HUDEP-2 (cell line): ENCODE measurements around the gene CAMTA2.
A peak's percentile ranks its signal among the peaks of the same experiment; 100 is the strongest.

Experiments used
- DNase-seq, 76 experiments: peaks; one replicate each; lab custom pipeline; 2025; ENCODE audit not compliant: unreplicated experiment in 76 of 76; lab: John Stamatoyannopoulos, UW

The CAMTA2 gene

DNA sequence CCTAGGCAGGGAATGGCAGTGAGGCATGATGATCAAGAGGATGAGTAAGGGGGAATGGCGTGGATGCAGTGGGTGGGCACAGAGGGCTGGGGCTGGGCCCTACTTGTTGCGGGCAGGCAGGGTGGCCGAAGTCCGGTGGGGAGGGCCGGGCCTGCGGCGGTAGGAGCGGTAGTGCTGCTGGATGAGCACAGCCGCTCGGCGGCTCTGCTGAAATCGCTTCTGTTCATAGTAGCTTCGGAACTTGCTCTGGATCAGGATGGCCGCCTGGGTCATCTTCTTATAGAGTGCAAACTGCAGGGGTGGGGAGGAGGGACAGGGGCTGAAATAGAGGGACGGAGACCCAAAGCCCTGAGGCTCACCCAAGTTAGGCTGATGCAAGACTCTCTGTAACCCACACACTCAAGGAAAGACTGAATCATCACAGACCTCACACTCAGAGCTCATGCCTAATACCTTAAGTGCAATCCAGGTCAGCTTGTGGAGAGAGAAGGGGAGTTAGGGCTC lies 18.4 kb downstream of the CAMTA2 start:
- peak in 5 of 76 experiments; percentile 3 to 32 (median 6) for DNase-seq

DNA sequence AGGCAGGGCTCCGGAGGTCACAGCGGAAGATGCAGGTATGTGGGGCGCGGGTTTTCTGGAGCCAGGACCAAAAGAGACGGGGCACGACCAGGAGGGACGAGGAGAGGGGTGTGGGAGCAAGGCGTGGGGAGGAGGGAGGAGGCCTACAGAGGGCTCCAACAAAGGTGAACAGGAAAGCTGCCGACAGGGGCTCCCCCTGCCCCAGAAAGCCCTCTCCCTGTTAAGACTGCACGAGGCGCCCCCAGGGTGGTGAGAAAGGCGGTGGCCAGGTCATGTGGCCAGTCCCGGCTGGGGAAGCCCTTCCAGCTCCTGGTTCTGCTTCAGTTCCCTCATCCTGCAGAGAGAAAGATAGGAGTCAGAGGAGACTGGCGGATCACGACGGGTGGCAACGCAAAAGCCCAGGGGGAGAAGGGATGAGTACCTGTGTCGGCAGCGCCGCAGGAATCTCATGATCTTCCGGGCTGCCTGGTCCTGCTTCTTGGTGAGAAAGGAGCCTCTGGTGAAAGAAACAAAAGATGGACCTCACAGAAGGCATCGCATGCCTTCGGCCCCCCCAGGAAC lies 18.9 kb downstream of the CAMTA2 start:
- peak in 2 of 76 experiments; percentile 18 to 49 for DNase-seq

DNA sequence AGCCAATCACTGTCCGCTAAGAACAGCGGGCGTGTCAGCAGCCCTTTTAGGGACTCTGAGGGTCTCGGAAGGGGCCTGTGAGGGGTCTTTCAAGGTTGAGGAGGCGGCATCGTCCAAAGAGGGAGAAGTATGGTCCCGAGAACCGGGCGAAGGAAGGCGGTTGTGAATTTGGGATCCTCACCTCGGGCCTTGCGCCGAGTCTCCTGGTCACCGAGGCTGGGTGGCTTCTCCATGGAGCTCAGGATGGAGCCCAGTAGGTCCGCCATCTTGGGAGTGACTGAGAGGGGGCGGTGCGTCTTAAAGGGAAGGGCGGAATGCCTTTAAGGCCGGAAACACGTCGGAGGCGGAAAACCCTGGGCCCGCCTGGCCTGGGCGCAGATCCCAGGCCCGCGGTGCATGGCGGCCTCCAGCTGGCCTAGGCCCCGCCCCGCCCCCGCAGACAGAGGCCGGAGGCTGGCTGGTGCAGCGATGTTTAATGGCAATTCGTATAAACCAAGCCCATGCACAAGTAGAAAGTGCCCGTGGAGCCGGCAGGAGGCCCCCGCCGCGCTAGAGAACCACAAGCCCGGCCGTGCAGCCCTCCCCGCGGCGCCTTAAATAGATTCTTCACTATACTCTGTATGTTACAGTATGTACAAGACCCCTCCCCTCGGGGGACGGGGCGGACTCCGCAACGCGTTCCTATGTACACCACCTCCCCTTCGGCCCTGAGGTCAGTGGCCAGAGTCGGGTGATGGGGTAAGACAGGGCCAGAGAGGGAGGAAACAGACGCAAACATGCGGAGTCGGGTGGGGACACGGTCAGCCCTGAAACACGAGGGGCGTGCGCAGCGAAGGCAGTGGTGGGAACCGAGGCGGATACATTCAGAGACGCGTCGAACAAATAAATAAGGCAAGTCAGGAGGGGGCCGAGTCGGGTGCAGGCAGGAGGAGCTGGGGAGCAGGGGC lies 19.7 kb downstream of the CAMTA2 start, which contains the start of gene SPAG7:
Gene SPAG7, minus strand, starts transcription at position 279 of the 947 bp plus-strand sequence. Its CDS starts 13 bp downstream, at position 266.
- DNase-seq = peak in 75 of 76 experiments; percentile 52 to 98 (median 89)

DNA sequence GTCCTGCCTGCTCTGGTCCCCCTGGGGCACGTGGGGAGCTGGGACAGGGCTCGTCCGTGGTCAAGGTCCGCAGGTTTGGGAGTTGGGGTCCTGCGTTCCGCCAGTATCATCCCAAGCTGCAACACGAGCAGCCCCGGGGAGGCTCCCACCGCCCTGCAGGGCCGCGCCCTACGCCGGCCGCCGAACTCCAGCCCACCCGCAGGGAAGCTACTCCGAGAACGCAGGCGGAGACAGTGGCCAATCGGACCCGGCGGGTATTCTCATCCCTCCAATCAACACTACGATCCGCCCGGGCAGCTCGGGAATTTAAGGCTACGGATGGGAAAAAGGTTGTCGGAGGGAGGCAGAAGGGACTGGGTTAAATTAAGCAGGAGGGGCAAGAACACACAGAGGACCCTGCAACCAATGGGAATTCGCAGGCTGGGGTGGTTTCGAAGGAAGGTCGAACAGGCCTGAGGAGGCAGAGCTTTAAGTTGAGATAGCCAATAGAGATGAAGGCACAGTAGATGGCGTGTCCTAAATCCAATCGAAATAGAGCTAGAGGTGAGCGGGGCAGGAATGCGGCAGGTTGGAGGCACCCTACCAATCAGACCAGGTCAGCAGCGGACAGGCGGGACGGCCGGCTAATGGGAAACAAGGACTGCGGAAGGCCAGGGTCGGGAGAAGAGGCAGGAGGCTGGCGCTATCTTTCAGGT lies 20.5 kb downstream of the CAMTA2 start:
- peak in 75 of 76 experiments; percentile 74 to 99 (median 97) for DNase-seq

DNA sequence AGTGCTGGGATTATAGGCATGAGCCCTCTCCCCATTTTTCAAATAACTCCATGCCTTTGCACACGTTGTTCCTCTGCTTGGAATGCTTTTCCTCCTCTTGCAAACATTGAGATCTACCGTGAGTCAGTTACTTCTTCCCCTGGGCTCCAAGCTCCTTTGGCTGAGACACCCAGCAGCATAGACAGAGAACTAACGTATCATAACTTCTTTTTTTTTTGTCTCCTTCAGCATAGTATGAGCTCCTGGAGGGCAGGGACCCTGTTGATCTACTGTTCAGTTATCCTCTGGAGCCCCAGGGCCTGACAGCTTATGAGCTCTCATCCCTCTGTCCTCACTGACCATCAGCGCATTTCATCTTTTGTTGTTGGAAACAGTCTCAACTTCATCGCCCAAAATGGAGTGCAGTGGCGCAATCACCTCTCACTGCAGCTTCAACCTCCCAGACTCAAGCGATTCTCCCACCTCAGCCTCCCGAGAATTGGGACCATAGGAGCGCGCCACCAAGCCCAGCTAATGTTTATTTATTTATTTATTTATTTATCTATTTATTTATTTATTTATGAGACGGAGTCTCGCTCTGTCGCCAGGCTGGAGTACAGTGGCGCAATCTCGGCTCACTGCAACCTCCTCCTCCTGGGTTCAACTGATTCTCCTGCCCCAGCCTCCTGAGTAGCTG lies 22.0 kb downstream of the CAMTA2 start:
- DNase-seq = no peak

DNA sequence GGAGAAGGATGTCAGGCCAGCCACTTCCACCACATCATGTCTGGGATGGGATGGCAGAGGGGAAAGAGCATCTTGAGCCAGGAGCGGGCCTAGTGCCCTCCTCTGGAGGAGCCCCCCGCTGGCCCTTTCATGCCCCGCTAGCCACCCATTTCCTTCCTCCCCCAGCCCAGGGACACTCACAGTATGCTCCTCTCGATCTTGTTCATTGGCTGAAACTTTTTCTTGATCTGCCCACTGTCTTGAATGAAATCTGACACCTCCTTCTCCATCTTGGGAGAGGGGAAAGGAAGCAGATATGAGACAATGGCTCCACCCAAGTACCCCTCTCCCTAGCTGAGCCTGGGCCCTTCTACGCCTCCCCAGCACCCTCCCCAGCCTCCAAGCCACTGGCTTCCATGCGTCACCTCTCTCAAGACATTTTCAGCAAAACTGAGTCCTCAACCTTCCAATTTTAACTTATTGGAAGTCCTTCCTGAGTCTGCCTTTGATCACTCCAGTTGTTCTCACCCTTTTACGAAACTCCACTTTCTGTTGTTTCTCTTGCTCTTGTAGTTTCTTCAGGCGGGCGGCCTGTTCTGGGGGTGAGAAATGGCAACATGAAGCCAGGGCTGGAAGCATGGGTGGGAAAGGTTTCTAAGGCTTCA lies 27.1 kb downstream of the CAMTA2 start:
- no peak for DNase-seq

DNA sequence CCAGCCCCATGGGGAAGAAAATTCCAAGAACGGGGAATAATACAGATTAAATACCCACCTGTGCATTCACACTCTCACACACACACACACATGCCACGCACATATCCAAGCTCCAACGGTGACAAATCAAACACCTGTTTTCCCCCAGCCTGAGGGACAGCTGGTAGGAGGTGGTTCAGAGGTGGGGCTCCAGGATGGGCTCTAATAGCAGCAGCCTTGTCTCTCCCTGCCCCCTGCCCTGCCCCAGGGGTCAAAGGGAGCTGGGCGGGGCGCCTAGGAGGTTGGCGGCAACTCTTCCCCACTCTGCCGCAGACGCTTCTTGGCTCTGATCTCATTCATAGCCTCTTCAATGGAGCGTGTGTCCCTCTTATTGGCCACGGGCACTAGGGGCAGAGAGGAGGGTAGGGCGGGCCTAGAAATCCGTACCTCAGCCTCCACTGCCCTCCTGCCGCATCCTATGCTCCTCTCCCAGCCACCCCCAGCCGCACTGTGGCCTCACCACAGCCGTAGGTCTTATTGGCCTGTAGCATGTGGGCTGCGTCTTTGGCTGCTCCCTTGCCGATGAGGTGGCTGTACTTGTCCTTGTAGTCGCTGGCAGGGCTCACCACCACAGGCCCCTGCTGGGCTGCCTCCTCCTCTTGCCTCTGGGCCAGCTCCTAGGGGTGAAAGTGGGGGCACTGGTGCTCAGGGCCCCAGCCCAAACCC lies 28.1 kb downstream of the CAMTA2 start:
- no peak for DNase-seq

DNA sequence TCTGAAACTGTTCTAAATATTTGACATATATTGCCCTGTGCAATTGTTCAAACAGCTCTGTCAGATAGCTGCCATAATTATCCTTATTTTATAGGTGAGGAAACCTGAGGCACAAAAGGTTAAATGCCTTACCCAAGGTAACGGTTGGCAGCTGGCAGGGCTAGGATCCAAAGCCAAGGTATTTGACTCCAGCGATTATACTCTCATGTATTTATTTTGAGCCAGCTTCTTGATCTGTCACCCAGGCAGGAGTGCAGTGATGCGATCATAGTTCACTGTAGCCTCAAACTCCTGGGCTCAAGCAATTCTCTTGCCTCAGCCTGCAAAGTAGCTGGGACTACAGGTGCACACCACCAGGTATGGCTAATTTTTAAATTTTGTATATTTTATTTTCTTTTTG lies 29.4 kb downstream of the CAMTA2 start:
- no peak for DNase-seq

DNA sequence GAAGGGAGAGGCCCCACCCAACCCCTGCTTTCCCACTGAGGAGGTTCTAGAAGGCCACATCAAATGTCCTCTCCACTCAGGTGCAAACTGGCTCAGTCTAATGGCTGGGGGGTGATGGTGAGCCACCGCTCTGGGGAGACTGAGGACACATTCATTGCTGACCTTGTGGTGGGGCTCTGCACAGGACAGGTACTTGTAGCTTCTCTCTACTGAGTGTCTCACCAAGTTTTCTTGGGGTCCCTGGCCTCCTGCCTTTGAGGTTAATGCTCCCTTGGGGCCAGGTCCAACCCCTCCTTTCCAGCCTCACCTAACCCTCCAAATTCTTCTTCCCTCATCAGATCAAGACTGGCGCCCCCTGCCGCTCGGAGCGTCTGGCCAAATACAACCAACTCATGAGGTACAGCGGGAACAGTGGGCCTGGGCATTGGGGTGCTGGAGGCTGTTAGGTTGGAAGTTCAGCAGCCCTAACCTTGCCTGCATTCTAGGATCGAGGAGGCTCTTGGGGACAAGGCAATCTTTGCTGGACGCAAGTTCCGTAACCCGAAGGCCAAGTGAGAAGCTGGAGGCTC lies 30.9 kb downstream of the CAMTA2 start:
- peak in 47 of 76 experiments; percentile 11 to 70 (median 35) for DNase-seq

DNA sequence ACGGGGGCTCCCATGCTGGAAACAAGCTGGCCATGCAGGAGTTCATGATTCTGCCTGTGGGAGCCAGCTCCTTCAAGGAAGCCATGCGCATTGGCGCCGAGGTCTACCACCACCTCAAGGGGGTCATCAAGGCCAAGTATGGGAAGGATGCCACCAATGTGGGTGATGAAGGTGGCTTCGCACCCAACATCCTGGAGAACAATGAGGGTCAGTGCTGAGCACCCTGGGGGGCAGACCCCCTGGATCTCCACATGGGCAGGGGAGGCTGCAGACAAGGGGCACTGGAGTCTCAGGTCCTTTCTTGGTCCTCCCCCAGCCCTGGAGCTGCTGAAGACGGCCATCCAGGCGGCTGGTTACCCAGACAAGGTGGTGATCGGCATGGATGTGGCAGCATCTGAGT lies 32.4 kb downstream of the CAMTA2 start:
- no peak for DNase-seq

DNA sequence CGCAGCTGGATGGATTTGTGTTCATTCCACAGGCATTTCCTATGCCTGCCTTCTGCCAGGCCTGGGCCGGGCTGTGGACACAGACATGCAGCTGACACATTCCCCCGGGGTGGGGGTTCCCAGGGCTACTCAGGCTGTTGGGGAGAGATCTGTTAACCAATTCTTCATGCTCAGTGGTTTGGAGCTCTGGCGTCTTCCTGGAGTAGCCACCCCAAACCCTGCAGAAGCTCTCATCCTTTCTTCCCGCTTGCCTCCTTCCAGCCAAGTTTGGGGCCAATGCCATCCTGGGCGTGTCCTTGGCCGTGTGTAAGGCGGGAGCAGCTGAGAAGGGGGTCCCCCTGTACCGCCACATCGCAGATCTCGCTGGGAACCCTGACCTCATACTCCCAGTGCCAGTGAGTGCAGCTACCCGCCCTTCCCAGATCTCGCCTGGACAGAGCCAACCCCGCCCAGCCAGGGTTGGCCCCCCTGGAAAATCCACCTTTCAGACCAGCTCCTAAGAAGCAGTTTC lies 34.0 kb downstream of the CAMTA2 start:
- no peak for DNase-seq

DNA sequence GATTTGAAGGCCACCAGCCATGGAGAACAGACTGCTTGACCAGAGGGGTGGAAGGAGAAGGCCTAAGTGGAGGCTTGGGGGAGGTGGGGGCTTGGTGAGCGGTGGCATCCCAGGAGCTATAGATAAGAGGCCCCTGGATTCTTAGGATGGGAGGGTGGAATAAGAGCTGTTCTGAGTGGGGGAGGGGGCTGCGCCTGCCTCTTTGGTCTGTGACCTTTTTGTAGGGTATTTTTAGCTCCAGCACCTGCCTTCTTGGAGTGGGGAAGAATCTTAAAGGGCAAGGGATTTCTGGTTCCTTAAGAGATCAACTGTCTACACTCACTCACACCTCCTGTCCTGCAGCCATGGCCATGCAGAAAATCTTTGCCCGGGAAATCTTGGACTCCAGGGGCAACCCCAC lies 36.0 kb downstream of the CAMTA2 start:
- DNase-seq = no peak

DNA sequence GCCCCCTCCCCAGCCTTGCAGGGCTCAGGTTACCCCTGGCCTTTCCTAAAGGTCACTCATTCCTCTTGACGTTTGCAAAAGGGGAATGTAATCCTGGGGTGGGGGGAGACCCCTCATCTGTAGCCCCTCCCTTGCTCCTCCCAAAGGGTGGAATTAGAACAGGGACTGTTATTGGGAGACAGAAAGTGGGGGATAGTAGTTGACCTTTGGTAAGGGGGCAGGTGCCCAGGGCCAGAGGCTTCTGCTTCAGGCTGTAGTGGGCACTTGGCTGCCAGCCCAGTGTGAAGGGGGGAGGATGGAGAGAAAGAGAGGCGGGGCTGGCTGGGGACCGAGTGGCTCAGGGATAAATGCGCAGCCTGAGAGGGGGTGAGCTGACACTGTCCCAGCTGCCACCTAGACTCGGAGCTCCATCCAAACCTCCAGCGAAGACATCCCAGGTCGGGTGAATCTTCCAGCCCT lies 36.7 kb downstream of the CAMTA2 start, which contains the start of gene ENO3:
Gene ENO3, plus strand, starts transcription at position 374 of the 459 bp plus-strand sequence. CDS start 711 bp downstream, outside the sequence.
- peak in 42 of 76 experiments; percentile 7 to 66 (median 32) for DNase-seq

DNA sequence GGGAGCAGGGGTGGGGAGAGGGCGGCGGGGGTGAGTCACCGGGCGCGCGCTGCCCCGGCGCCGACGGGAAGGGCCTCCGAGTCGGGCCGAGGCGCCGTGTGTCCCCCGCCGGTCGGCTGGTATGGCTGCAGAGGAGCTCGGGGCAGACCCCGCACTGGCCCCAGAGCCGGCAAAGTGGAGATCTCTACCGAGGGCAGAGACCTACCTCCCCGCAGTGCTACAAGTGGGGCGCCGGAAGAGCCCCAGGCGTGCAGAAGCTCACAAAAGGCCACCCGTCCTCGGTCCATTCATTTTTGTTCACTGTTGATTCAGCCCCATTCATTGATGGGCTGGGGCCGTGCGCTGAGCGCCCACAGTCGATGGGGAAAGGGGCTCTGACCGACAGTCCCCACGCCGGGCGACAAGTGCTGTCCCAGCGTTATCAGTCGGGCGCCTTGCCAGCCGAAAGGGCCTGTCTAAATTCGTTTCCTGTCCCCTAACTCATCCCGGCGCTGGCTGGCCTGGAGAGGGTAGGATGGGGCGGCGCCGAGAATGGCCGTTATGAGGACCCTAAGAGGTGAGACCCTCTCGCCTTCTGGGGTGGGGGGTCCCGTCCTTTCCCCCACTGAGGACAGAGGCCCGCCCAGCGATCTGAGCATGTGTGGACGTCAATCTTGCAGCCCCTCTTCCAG lies 37.3 kb downstream of the CAMTA2 start:
- peak in 74 of 76 experiments; percentile 16 to 86 (median 66) for DNase-seq

DNA sequence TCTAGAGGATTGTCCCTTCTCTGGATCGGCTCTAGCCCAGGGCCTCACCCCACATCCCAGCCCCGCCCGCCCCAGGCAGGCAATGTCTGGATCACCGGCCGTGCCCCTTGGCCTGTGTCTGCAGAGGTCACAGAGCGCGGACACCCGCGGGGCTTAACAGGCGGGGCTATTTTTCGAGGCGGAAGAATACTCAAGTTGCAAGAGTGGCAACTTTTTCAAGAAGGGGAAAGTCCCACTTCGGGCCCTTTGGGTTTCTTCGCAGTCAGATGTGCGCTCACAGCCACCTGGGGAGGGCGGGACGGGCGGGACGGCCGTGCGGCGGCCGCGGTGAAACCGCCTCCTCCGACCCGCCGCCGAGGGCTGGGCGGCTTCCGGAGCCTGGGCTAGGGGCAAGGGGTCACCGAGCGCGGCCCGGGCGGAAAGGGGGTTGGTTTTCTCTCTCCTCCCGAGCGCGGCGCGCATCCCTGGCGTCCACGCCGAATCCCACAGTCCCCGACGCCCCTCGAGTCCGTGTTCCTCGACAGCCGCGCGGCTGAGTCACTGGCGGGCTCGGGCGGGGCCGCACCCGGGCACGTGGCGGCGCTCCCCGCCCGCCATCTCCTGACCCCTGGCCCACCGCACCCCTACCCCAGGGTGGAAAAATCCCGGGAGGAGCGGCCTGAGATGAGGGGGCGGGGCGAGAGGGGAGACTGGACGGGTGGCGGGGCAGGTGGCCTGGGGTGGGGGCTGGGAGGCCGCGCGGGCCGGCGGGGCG lies 38.0 kb downstream of the CAMTA2 start:
- DNase-seq = peak in 69 of 76 experiments; percentile 13 to 82 (median 69)

DNA sequence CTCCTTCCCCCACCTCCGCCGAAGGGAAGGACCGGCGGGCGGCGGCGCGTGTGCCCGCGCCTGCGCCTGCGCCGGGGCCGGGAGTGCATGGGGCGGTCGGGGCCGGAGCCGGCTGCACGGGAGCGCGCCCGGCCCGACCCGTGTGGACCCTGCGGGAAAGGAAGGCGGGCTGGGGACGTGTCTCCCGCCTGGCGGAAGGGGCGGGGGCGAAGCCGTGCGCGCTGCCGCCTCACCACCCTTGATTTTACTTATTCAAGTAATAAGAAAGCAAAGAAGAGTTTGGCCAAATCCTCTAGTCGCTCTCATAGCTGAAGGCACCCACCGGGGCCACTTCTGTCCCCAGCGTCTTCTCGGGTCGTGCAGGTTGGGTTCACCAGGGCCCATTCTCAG lies 38.5 kb downstream of the CAMTA2 start:
- peak in 68 of 76 experiments; percentile 36 to 85 (median 62) for DNase-seq
